ENCODE results near the gene PDE2A. TPM values are rescaled to one million over a fixed set of nuclear protein-coding genes. Genes with fewer than 3 reads are reported as not detected.

The PDE2A gene
- polyA plus RNA-seq, 2 of the 4 experiments (the other 2 are of a cell fraction): 0.62 to 1.5 TPM

DNA sequence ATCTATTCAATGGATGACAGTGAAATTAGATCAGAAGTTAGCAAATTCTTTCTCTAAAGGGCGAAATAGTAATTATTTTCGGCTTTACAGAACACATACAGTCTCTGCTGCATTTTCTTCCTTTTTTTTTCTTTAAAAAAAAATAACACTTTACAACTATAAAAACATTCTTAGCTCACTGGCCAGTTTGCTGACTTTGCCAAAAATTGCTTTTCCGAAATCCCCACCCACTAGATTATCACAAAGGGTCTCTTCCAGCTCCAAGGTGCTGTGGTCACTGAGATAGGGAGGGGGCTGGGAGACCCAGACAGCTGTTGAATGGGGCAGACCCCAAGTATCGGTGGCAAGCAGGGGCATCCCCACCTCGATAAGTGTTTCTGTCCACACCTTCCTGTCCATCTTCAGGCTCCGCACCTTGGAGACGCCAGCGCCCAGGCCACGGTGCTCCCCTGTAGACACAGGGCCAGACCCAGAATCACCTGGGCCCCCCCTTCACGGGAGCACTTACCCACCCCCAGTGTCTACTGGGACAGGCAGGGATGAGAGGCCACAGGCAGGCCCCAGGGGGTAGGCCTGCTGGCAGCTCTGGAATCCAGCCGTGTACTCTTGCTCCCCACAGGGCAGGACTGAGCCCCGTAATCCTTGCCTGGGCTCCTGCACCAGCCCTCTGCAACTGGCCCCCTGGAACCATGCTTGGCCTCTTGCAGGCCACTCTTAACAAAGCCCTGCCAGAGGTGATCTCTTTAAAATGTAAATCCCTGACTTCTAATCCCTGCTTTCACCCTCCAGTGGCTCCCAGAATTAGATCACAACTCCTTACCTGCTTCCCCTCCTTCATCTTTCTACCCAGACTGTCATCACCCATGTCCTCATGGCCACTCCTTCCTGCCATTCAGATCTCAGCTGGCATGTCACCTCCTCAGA, 31.5 kb upstream of the PDE2A start:
- TF ChIP-seq ZC3H11A (IDR thresholded peaks at IDR 0.05) (no peak), MAFK (IDR thresholded peaks at IDR 0.05; ENCODE audit: partially characterized antibody) (peak; percentile 36), SMC3 (IDR thresholded peaks at IDR 0.05) (no peak)
- TF ChIP-seq, protein P1, sequence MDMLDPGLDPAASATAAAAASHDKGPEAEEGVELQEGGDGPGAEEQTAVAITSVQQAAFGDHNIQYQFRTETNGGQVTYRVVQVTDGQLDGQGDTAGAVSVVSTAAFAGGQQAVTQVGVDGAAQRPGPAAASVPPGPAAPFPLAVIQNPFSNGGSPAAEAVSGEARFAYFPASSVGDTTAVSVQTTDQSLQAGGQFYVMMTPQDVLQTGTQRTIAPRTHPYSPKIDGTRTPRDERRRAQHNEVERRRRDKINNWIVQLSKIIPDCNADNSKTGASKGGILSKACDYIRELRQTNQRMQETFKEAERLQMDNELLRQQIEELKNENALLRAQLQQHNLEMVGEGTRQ (IDR thresholded peaks at IDR 0.05): no peak
- TF ChIP-seq, protein P2, sequence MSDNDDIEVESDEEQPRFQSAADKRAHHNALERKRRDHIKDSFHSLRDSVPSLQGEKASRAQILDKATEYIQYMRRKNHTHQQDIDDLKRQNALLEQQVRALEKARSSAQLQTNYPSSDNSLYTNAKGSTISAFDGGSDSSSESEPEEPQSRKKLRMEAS (IDR thresholded peaks at IDR 0.05): no peak
- TF ChIP-seq, protein P3, sequence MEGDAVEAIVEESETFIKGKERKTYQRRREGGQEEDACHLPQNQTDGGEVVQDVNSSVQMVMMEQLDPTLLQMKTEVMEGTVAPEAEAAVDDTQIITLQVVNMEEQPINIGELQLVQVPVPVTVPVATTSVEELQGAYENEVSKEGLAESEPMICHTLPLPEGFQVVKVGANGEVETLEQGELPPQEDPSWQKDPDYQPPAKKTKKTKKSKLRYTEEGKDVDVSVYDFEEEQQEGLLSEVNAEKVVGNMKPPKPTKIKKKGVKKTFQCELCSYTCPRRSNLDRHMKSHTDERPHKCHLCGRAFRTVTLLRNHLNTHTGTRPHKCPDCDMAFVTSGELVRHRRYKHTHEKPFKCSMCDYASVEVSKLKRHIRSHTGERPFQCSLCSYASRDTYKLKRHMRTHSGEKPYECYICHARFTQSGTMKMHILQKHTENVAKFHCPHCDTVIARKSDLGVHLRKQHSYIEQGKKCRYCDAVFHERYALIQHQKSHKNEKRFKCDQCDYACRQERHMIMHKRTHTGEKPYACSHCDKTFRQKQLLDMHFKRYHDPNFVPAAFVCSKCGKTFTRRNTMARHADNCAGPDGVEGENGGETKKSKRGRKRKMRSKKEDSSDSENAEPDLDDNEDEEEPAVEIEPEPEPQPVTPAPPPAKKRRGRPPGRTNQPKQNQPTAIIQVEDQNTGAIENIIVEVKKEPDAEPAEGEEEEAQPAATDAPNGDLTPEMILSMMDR (IDR thresholded peaks at IDR 0.05): no peak
- H3K27ac ChIP-seq: no peak overlapping the region
- ATAC-seq (no peak), FAIRE-seq (no peak), DNase-seq (ENCODE audit: low read depth in 1 of 2, low spot score in 1 of 2) (no peak)
- ChIA-PET POLR2A (interaction anchor here (0.6 kb wide), 1 partner anchor 17 kb away, joined by 4 read pairs; no protein-coding TSS in a partner anchor), CTCF (interaction anchor here (0.6 to 1.4 kb wide), 4 partner anchors 11 to 26 kb away, joined by 3 to 5 read pairs (median 4); no protein-coding TSS in a partner anchor)
- no peak overlapping the region for H3K4me2 ChIP-seq
- H3K4me3 ChIP-seq: no peak overlapping the region
- H3K9me3 ChIP-seq: no peaks in the 10 kb centered on the region
- WGBS (ENCODE audit: missing lambda C conversion rate): 92% methylated on average over 12 of the region's 12 CpGs
- H3K4me1 ChIP-seq: no peaks in the 10 kb centered on the region

DNA sequence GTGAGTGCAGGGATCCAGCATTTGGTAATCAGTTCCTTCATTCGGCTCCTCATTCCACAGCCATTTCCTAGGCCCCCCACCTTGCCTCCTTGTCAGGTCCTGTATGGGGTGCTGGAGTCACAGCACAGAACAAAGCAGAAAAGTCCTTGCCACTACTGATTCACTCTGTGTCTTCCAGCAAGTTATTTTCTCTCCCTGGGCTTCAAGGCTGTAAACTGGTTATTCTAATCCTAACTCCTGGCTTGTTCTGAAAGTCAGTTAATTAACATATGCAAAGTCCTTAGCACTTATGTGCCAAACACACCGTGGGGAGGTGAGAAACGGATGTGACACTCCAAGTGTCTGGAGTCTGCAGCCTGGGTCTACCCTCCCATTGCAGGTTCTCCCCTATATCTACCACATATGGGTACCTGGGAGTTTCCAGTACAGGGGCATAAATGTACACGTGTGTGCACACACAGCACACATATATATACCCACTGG, 30.6 kb upstream of the PDE2A start:
- Histone ChIP-seq H3K9me3 (no peaks in the 10 kb centered on the region), H3K4me1 (peaks cover 7% of the 10 kb centered on the region; the same call in 2 of the 3 replicates), H3K27ac (no peak overlapping the region), H3K4me3 (no peak overlapping the region), H3K4me2 (no peak overlapping the region)
- 72% methylated on average over 4 of the region's 4 CpGs for WGBS (ENCODE audit: missing lambda C conversion rate)
- ATAC-seq (no peak), DNase-seq (ENCODE audit: low read depth in 1 of 2, low spot score in 1 of 2) (no peak), FAIRE-seq (no peak)
- TF ChIP-seq TP53 (CRISPR knock-in tag; IDR thresholded peaks at IDR 0.05): no peak
- no peak for TF ChIP-seq JUNB (IDR thresholded peaks at IDR 0.05)
- TF ChIP-seq HOXB5 (CRISPR knock-in tag; IDR thresholded peaks at IDR 0.05): no peak
- no peak for TF ChIP-seq JUN (IDR thresholded peaks at IDR 0.05)
- POLR2A ChIA-PET: no interaction called here
- CTCF ChIA-PET: interaction anchor here (0.6 to 2.6 kb wide), 9 partner anchors 12 to 473 kb away, joined by 3 to 18 read pairs (median 4); no protein-coding TSS in a partner anchor

DNA sequence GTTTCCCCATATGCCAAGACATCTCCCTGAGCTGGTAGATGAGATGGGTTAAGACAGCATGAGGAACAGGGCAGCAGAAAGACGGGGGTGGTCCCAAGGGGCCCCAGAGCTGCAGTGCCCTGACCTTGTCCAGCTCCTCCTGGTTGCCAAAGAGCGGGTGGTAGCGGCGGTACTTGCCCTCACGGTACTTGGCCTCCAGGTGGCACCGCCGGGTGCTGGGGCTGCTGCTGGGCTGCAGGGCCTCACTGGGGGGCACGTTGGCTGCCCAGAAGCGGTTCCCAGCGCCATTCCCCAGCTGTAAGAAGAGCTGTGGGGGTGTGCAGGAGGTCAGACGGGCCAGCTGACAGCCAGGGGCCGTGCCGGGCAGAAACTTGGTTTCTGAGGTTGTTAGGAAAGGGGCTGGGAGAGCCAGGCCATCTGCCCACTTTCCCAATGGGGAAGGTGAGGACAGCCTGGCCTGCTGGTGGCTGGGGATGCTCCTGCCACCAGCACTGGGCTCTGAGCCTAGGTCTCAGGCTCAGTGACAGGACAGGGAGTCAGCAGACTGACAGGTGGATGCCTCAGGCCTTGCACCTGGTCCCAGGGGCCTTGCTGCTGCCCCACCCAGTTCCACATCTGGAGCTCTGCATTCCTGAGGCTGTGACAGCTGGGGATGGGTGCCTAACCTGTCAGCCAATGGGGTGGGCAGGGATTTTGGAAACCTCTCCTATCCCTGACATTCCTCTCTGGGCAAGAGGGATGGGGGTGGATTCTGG, 30.0 kb upstream of the PDE2A start:
- ATAC-seq: peak in 1 of 2 experiments; percentile 33; a peak in 1 of 6 replicates
- POLR2A ChIA-PET: no interaction called here
- FAIRE-seq: no peak

More for the DNA sequence above, 30.0 kb upstream of the PDE2A start:
- TF ChIP-seq, protein P1 (IDR thresholded peaks at IDR 0.05): no peak
- TF ChIP-seq HOXB5 (CRISPR knock-in tag; IDR thresholded peaks at IDR 0.05) (no peak), NFE2L2 (conservative IDR thresholded peaks at IDR 0.05; ENCODE audit: low read length) (no peak)
- Histone ChIP-seq H3K4me1 (peaks cover 7% of the 10 kb centered on the region; the same call in 2 of the 3 replicates), H3K27ac (no peak overlapping the region), H3K4me3 (no peak overlapping the region), H3K9me3 (no peaks in the 10 kb centered on the region), H3K4me2 (no peak overlapping the region)
- DNase-seq (ENCODE audit: low read depth in 1 of 2, low spot score in 1 of 2): no peak
- WGBS (ENCODE audit: missing lambda C conversion rate): 85% methylated on average over 7 of the region's 13 CpGs
- CTCF ChIA-PET: interaction anchor here (0.6 to 2.6 kb wide), 8 partner anchors 12 to 473 kb away, joined by 3 to 18 read pairs (median 4); no protein-coding TSS in a partner anchor

All from A549 (cell line).